HepG2 (cell line): Measurements from ENCODE around the gene UBL7. TPM values are rescaled to one million over a fixed set of nuclear protein-coding genes. Genes with fewer than 3 reads are reported as not detected.

Source experiments
- ATF7-NPFF ChIP-seq: sonication (generic); formaldehyde crosslinking; IDR thresholded peaks from 2 replicates; pipeline ENCODE4 v1.8.1; 2023; ENCODE audit warnings: mild to moderate bottlenecking, low read depth, missing genetic modification reagents, moderate library complexity
- ATM ChIP-seq: fragments of 450-650 bp; IDR thresholded peaks from 2 replicates; pipeline ENCODE4 v1.7.1; 2017; ENCODE audit warnings: mild to moderate bottlenecking, borderline replicate concordance
- CEBPG ChIP-seq: IDR thresholded peaks from 2 replicates; pipeline ENCODE4 v1.6.1; 2016
- DMTF1 ChIP-seq: sonication (generic); formaldehyde crosslinking; IDR thresholded peaks from 2 replicates; pipeline ENCODE4 v1.4.0; 2020; ENCODE audit warnings: mild to moderate bottlenecking, missing genetic modification reagents
- FOXM1 ChIP-seq: sonication (generic); formaldehyde crosslinking; IDR thresholded peaks from 2 replicates; pipeline ENCODE4 v1.5.0; 2020; ENCODE audit warnings: missing genetic modification reagents
- HDAC2 ChIP-seq: sonication (generic); formaldehyde crosslinking; IDR thresholded peaks from 2 replicates; pipeline ENCODE4 v1.4.0; 2020; ENCODE audit warnings: missing genetic modification reagents
- JUND ChIP-seq: sonication (generic); formaldehyde crosslinking; IDR thresholded peaks from 2 replicates; pipeline ENCODE4 v1.8.0; 2022; ENCODE audit warnings: mild to moderate bottlenecking, missing genetic modification reagents
- MATR3 ChIP-seq: sonication (generic); formaldehyde crosslinking; IDR thresholded peaks from 2 replicates; pipeline ENCODE4 v1.4.0; 2020; ENCODE audit warnings: missing genetic modification reagents
- PCBP2 ChIP-seq: fragments of 200-400 bp; formaldehyde crosslinking; optimal IDR thresholded peaks from 2 replicates; pipeline ENCODE3; 2018; ENCODE audit warnings: low read length, low read depth; ENCODE audit not compliant: poor library complexity, severe bottlenecking
- RNF2 ChIP-seq: fragments of 450-650 bp; conservative IDR thresholded peaks from 2 replicates; pipeline ENCODE4 v1.6.1; 2016; ENCODE audit warnings: low read depth
- SOX6 ChIP-seq, 2 experiments: fragments of 450-650 bp in 1 of 2; sonication (generic) in 1 of 2; formaldehyde crosslinking in 1 of 2; IDR thresholded peaks; 2 replicates each; pipeline versions ENCODE4 v1.4.0 to v1.6.1; 2017 to 2020; ENCODE audit warnings: antibody characterized with exemption in 1 of 2, mild to moderate bottlenecking in 1 of 2, missing genetic modification reagents in 1 of 2
- SSRP1 ChIP-seq: IDR thresholded peaks from 2 replicates; pipeline ENCODE4 v1.6.1; 2016; ENCODE audit warnings: control low read depth
- TFDP1 ChIP-seq: IDR thresholded peaks from 2 replicates; pipeline ENCODE4 v1.6.1; 2016; ENCODE audit warnings: missing compliant biosample characterization, missing genetic modification reagents, borderline replicate concordance
- TGIF2 ChIP-seq: IDR thresholded peaks from 2 replicates; pipeline ENCODE4 v1.6.1; 2016; ENCODE audit warnings: control low read depth, missing compliant biosample characterization
- ZBTB21 ChIP-seq: sonication (generic); formaldehyde crosslinking; IDR thresholded peaks from 2 replicates; pipeline ENCODE4 v1.4.0; 2020; ENCODE audit warnings: missing genetic modification reagents
- ZNF230 ChIP-seq: sonication (generic); formaldehyde crosslinking; IDR thresholded peaks from 2 replicates; pipeline ENCODE4 v1.4.0; 2020; ENCODE audit warnings: mild to moderate bottlenecking, missing genetic modification reagents
- ZNF337 ChIP-seq: sonication (generic); formaldehyde crosslinking; IDR thresholded peaks from 2 replicates; pipeline ENCODE4 v1.5.1; 2020; ENCODE audit warnings: missing genetic modification reagents, low read depth, mild to moderate bottlenecking, borderline replicate concordance
- ZNF609 ChIP-seq: sonication (generic); formaldehyde crosslinking; IDR thresholded peaks from 2 replicates; pipeline ENCODE4 v1.4.0; 2020; ENCODE audit warnings: mild to moderate bottlenecking, missing genetic modification reagents, borderline replicate concordance
- ZNF720 ChIP-seq: sonication (generic); formaldehyde crosslinking; IDR thresholded peaks from 2 replicates; pipeline ENCODE4 v1.4.0; 2020; ENCODE audit warnings: missing genetic modification reagents
- ZNF790 ChIP-seq: sonication (generic); formaldehyde crosslinking; IDR thresholded peaks from 2 replicates; pipeline ENCODE4 v1.8.0; 2022; ENCODE audit warnings: missing genetic modification reagents, mild to moderate bottlenecking, borderline replicate concordance
- polyA plus RNA-seq, 8 experiments: library from polyadenylated mRNA; depleted of rRNA in 3 of 8; stranded (reverse) in 7 of 8; unstranded in 1 of 8; fragments of >200 nt; fragmentation: Illumina TruSeq in 4 of 8; extraction: Trizol in 4 of 8; gene quantifications; 2 replicates each; pipeline versions ENCODE4 v1.2.1 to v1.2.3, GENCODE V29; 2011 to 2016; ENCODE audit warnings: low read depth in 4 of 8, missing spikeins in 1 of 8, mixed read lengths in 1 of 8; ENCODE audit not compliant: insufficient read depth in 1 of 8
- total RNA-seq, 5 experiments: library from RNA; depleted of rRNA; stranded (reverse); fragments of >200 nt; fragmentation: Illumina TruSeq; extraction: Trizol; gene quantifications; 2 replicates each; pipeline ENCODE4 v1.2.3, GENCODE V29; 2016; ENCODE audit warnings: low read depth in 1 of 5
- TF ChIP-seq, protein P1 (sequence below): IDR thresholded peaks from 2 replicates; pipeline ENCODE4 v1.6.1; 2016; ENCODE audit warnings: mild to moderate bottlenecking, missing biosample characterization, missing genetic modification reagents
- TF ChIP-seq, protein P2 (sequence below): sonication (generic); formaldehyde crosslinking; IDR thresholded peaks from 2 replicates; pipeline ENCODE4 v1.5.1; 2020; ENCODE audit warnings: missing genetic modification reagents, mild to moderate bottlenecking, borderline replicate concordance

UBL7 gene
- total and polyA plus RNA-seq, 2 of the 13 experiments (the other 11 are each of a cell fraction or from before 2014, with no cell fraction given): 55.0 to 63.5 TPM

DNA sequence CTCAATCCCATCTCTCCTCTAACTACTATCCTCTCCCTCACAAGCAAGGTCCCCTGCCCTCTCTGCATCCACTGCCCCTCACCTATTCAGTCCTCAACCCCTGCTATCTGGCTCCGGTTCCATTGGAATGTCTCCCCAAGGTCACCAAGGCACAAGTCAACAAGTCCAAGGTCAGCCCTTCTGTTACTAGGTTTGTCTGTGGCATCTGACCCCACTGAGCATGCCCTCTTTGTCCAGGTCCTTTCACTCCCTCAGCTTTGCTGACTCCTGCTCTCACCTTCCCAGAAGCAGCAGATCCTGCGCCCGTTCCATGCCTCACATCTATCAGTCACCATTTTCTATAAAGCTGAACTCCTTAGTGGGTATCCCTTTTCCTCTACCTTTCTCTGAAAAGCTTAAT is 18.9 kb downstream of the UBL7 start (continued):
- TF ChIP-seq, protein P1, sequence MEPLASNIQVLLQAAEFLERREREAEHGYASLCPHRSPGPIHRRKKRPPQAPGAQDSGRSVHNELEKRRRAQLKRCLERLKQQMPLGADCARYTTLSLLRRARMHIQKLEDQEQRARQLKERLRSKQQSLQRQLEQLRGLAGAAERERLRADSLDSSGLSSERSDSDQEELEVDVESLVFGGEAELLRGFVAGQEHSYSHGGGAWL (CRISPR knock-in tag): no peak
- no peak for TF ChIP-seq ZNF720
- TF ChIP-seq ZNF230 (CRISPR knock-in tag): no peak
- no peak for TF ChIP-seq RNF2
- no peak for TF ChIP-seq CEBPG
- TF ChIP-seq ZNF790 (CRISPR knock-in tag): no peak
- no peak for TF ChIP-seq ATF7-NPFF (CRISPR knock-in tag)
- TF ChIP-seq, protein P2, sequence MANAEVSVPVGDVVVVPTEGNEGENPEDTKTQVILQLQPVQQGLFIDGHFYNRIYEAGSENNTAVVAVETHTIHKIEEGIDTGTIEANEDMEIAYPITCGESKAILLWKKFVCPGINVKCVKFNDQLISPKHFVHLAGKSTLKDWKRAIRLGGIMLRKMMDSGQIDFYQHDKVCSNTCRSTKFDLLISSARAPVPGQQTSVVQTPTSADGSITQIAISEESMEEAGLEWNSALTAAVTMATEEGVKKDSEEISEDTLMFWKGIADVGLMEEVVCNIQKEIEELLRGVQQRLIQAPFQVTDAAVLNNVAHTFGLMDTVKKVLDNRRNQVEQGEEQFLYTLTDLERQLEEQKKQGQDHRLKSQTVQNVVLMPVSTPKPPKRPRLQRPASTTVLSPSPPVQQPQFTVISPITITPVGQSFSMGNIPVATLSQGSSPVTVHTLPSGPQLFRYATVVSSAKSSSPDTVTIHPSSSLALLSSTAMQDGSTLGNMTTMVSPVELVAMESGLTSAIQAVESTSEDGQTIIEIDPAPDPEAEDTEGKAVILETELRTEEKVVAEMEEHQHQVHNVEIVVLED (CRISPR knock-in tag): no peak
- TF ChIP-seq ZBTB21: no peak
- TF ChIP-seq SSRP1 (CRISPR knock-in tag): no peak
- peak; percentile 86; the same call in 1 of the 2 replicates for TF ChIP-seq HDAC2
- no peak for TF ChIP-seq SOX6 (IDR thresholded peaks at IDR 0.05)
- TF ChIP-seq SOX6 (CRISPR knock-in tag; IDR thresholded peaks at IDR 0.05): peak; percentile 91
- TF ChIP-seq ZNF609 (CRISPR knock-in tag): peak; percentile 83
- no peak for TF ChIP-seq MATR3 (CRISPR knock-in tag)
- no peak for TF ChIP-seq FOXM1 (CRISPR knock-in tag)
- TF ChIP-seq PCBP2: no peak
- no peak for TF ChIP-seq JUND (CRISPR knock-in tag)
- no peak for TF ChIP-seq TGIF2 (CRISPR knock-in tag)
- no peak for TF ChIP-seq TFDP1 (CRISPR knock-in tag)
- no peak for TF ChIP-seq ZNF337
- no peak for TF ChIP-seq DMTF1 (CRISPR knock-in tag)
- no peak for TF ChIP-seq ATM
